22Rv1 (cell line): ENCODE results near the gene FILIP1L.

Experiments
- H3K27ac ChIP-seq: fragments of 450-650 bp; 2 replicates; pipeline ENCODE4 v1.5.1; 2017
- CTCF ChIP-seq: fragments of 450-650 bp; IDR thresholded peaks from 2 replicates; pipeline ENCODE4 v1.5.1; 2017; ENCODE audit warnings: mild to moderate bottlenecking
- ZFX ChIP-seq: fragments of 450-650 bp; IDR thresholded peaks from 2 replicates; pipeline ENCODE4 v1.6.1; 2017; ENCODE audit warnings: antibody characterized with exemption, borderline replicate concordance

The FILIP1L gene

GRCh38 chr3:100081311-100081710, 33.0 kb downstream of the FILIP1L start:
- TF ChIP-seq CTCF (no peak), ZFX (no peak)
- H3K27ac ChIP-seq, result no peak overlapping the region

GRCh38 chr3:100080573-100080972, 33.7 kb downstream of the FILIP1L start:
- no peak for TF ChIP-seq CTCF
- H3K27ac ChIP-seq, result no peak overlapping the region

GRCh38 chr3:100079328-100079727, 35.0 kb downstream of the FILIP1L start:
- TF ChIP-seq ZFX, result no peak
- TF ChIP-seq CTCF, result no peak
- no peak overlapping the region for H3K27ac ChIP-seq

- TF ChIP-seq ZFX (no peak), CTCF (no peak)
These were observed 37.4 kb downstream of the FILIP1L start for GRCh38 chr3:100076731-100077529.

GRCh38 chr3:100075851-100076730, 38.2 kb downstream of the FILIP1L start:
- TF ChIP-seq ZFX (no peak), CTCF (no peak)
- no peak overlapping the region for H3K27ac ChIP-seq

More at GRCh38 chr3:100076731-100077529, 37.4 kb downstream of the FILIP1L start:
- no peak overlapping the region for H3K27ac ChIP-seq

GRCh38 chr3:100075196-100075595, 39.1 kb downstream of the FILIP1L start:
- TF ChIP-seq CTCF (no peak), ZFX (no peak)
- no peak overlapping the region for H3K27ac ChIP-seq
